ENCODE measurements around the gene TRIP6. TPM values are rescaled to one million over a fixed set of nuclear protein-coding genes. Genes with fewer than 3 reads are reported as not detected.
A peak's percentile ranks its signal among the peaks of the same experiment; 100 is the strongest.

The TRIP6 gene
- total RNA-seq, 3 donors from 2014 or later (not counting 1 experiment from before 2014, with no cell fraction given), result 1.1 to 3.5 (median 1.5) TPM

- peaks cover 28% of the 10 kb centered on the region for H3K4me1 ChIP-seq (ENCODE audit: control insufficient read depth, insufficient read depth, low read length)
- ATAC-seq (peak in 1 of 3 donors; percentile 31), DNase-seq (no peak)
- intact Hi-C loops (cut with micrococcal nuclease), result no loop called here
- no peaks in the 10 kb centered on the region for H3K36me3 ChIP-seq (ENCODE audit: control insufficient read depth, insufficient read depth, low read length)
- no peaks in the 10 kb centered on the region for H3K9me3 ChIP-seq (ENCODE audit: control insufficient read depth, insufficient read depth, low read length)
- no peak for TF ChIP-seq CTCF (IDR thresholded peaks at IDR 0.05)
- H3K27ac ChIP-seq (ENCODE audit: low read length), result no peak overlapping the region
- WGBS (ENCODE audit: insufficient coverage), result 26% methylated on average over 16 of the region's 17 CpGs
- Mint-ChIP-seq H3K9me3 (no peaks in the 10 kb centered on the region), H3K36me3 (no peaks in the 10 kb centered on the region), H3K27ac (no peak overlapping the region), H3K4me3 (peak overlapping the region; percentile 38), H3K4me1 (peaks cover 5 to 20% of the 10 kb centered on the region in 2 donors), H3K27me3 (ENCODE audit: low read depth in 2 of 2) (peaks cover 29 to 54% of the 10 kb centered on the region in 2 donors)
- H3K4me3 ChIP-seq (ENCODE audit: low read length), result no peak overlapping the region
- H3K27me3 ChIP-seq (ENCODE audit: control insufficient read depth, insufficient read depth, low read length), result peaks cover 17% of the 10 kb centered on the region
Observed at GRCh38 chr7:100825751-100826513, 41.3 kb upstream of the TRIP6 start.

- Histone ChIP-seq H3K27me3 (ENCODE audit: control insufficient read depth, insufficient read depth, low read length) (peaks cover 17% of the 10 kb centered on the region), H3K4me3 (ENCODE audit: low read length) (no peak overlapping the region), H3K27ac (ENCODE audit: low read length) (no peak overlapping the region), H3K4me1 (ENCODE audit: control insufficient read depth, insufficient read depth, low read length) (peaks cover 28% of the 10 kb centered on the region), H3K9me3 (ENCODE audit: control insufficient read depth, insufficient read depth, low read length) (no peaks in the 10 kb centered on the region), H3K36me3 (ENCODE audit: control insufficient read depth, insufficient read depth, low read length) (no peaks in the 10 kb centered on the region)
- Mint-ChIP-seq H3K4me1 (peaks cover 5 to 20% of the 10 kb centered on the region in 2 donors), H3K4me3 (peak overlapping the region; percentile 38), H3K36me3 (no peaks in the 10 kb centered on the region), H3K27me3 (ENCODE audit: low read depth in 2 of 2) (peaks cover 29 to 57% of the 10 kb centered on the region in 2 donors), H3K9me3 (no peaks in the 10 kb centered on the region), H3K27ac (no peak overlapping the region)
- 3% methylated on average over 59 of the region's 71 CpGs for WGBS (ENCODE audit: insufficient coverage)
- DNase-seq, result no peak
- TF ChIP-seq CTCF (IDR thresholded peaks at IDR 0.05), result no peak
- intact Hi-C loops (cut with micrococcal nuclease), result no loop called here
- peak in 1 of 3 donors; percentile 21 for ATAC-seq
Observed at GRCh38 chr7:100826514-100827329, 40.5 kb upstream of the TRIP6 start.

- Histone ChIP-seq H3K4me1 (ENCODE audit: control insufficient read depth, insufficient read depth, low read length) (peaks cover 28% of the 10 kb centered on the region), H3K9me3 (ENCODE audit: control insufficient read depth, insufficient read depth, low read length) (no peaks in the 10 kb centered on the region), H3K36me3 (ENCODE audit: control insufficient read depth, insufficient read depth, low read length) (no peaks in the 10 kb centered on the region), H3K4me3 (ENCODE audit: low read length) (peak within 1 kb of the TSS; percentile 7), H3K27me3 (ENCODE audit: control insufficient read depth, insufficient read depth, low read length) (peaks cover 17% of the 10 kb centered on the region), H3K27ac (ENCODE audit: low read length) (no peak within 1 kb of the TSS)
- DNase-seq (no peak), ATAC-seq (peak in 1 of 3 donors; percentile 34)
- Mint-ChIP-seq H3K4me3 (peak within 1 kb of the TSS; percentile 65), H3K27ac (no peak within 1 kb of the TSS), H3K4me1 (peaks cover 5 to 20% of the 10 kb centered on the region in 2 donors), H3K9me3 (no peaks in the 10 kb centered on the region), H3K27me3 (ENCODE audit: low read depth in 2 of 2) (peaks cover 29 to 57% of the 10 kb centered on the region in 2 donors), H3K36me3 (no peaks in the 10 kb centered on the region)
- under 1% methylated on average over 80 of the region's 80 CpGs for WGBS (ENCODE audit: insufficient coverage)
- TF ChIP-seq CTCF (IDR thresholded peaks at IDR 0.05), result no peak
- intact Hi-C loops (cut with micrococcal nuclease), result no loop called here
Observed at GRCh38 chr7:100827330-100828226, 39.6 kb upstream of the TRIP6 start, which contains the start of gene EPHB4. Gene EPHB4, minus strand, starts transcription at chr7:100827523. Its CDS starts 493 bp downstream, at chr7:100827030.
